Smooth muscle cell (in vitro differentiated cells): ENCODE results near the gene RAB3C. TPM values are rescaled to one million over a fixed set of nuclear protein-coding genes. Genes with fewer than 3 reads are reported as not detected.

Experiments used
- DNase-seq: peaks from one replicate; lab custom pipeline; 2025; ENCODE audit not compliant: unreplicated experiment; lab: John Stamatoyannopoulos, UW
- H2AFZ ChIP-seq: fragments of 200-600 bp; sonication (generic); 2 replicates; pipeline ENCODE4 v1.6.0; 2016; ENCODE audit warnings: antibody characterized with exemption, low read depth, mild to moderate bottlenecking
- H3F3A ChIP-seq: fragments of 200-600 bp; sonication (generic); 2 replicates; pipeline ENCODE4 v1.6.0; 2017; ENCODE audit warnings: antibody characterized with exemption, low read depth
- H3K27ac ChIP-seq: fragments of 200-600 bp; sonication (generic); 2 replicates; pipeline ENCODE4 v1.5.1; 2016; ENCODE audit warnings: low read depth, mild to moderate bottlenecking
- H3K27me3 ChIP-seq: fragments of 200-600 bp; sonication (generic); 2 replicates; pipeline ENCODE4 v1.6.1; 2016; ENCODE audit warnings: low read depth, mild to moderate bottlenecking
- H3K36me3 ChIP-seq: fragments of 200-600 bp; sonication (generic); 2 replicates; pipeline ENCODE4 v1.5.1; 2016; ENCODE audit warnings: low read depth
- H3K4me1 ChIP-seq: fragments of 200-600 bp; sonication (generic); 2 replicates; pipeline ENCODE4 v1.5.1; 2016; ENCODE audit warnings: low read depth
- H3K4me2 ChIP-seq: fragments of 200-600 bp; sonication (generic); 2 replicates; pipeline ENCODE4 v1.6.0; 2016; ENCODE audit warnings: mild to moderate bottlenecking
- H3K4me3 ChIP-seq: fragments of 200-600 bp; sonication (generic); 2 replicates; pipeline ENCODE4 v1.5.1; 2016; ENCODE audit warnings: mild to moderate bottlenecking
- H3K79me2 ChIP-seq: fragments of 200-600 bp; sonication (generic); 2 replicates; pipeline ENCODE4 v1.6.0; 2016; ENCODE audit warnings: low read depth, mild to moderate bottlenecking
- H3K9ac ChIP-seq: fragments of 200-600 bp; sonication (generic); 2 replicates; pipeline ENCODE4 v1.6.0; 2016; ENCODE audit warnings: low read depth
- H3K9me3 ChIP-seq: fragments of 200-600 bp; sonication (generic); replicated peaks from 2 replicates; pipeline ENCODE4 v1.5.1; 2016; ENCODE audit warnings: low read depth
- H4K20me1 ChIP-seq: fragments of 200-600 bp; sonication (generic); 2 replicates; pipeline ENCODE4 v1.6.0; 2016; ENCODE audit warnings: low read depth
- WGBS: methylation state at CpG from one replicate; pipeline ENCODE4 v1.1.7; 2016; ENCODE audit warnings: low lambda C conversion rate; 5-methylcytosine and 5-hydroxymethylcytosine counted together
- polyA plus RNA-seq: library from polyadenylated mRNA; unstranded; fragments of >200 nt; fragmentation: Nextera tagmentation; extraction: Ambion mirVana; gene quantifications from 2 replicates; pipeline ENCODE4 v1.2.1, GENCODE V29; 2016
- total RNA-seq: library from RNA; depleted of rRNA; stranded (reverse); fragments of >200 nt; gene quantifications from 2 replicates; pipeline ENCODE4 v1.2.3, GENCODE V29; 2014
- TF ChIP-seq, protein P1 (sequence below): fragments of 200-600 bp; sonication (generic); IDR thresholded peaks from 2 replicates; pipeline ENCODE4 v1.5.1; 2017; ENCODE audit warnings: borderline replicate concordance, mild to moderate bottlenecking, antibody characterized with exemption; ENCODE audit not compliant: insufficient read depth, poor library complexity, severe bottlenecking

The RAB3C gene
- total and polyA plus RNA-seq, 2 experiments from 2014 or later = 0.10 to 1.1 TPM

DNA sequence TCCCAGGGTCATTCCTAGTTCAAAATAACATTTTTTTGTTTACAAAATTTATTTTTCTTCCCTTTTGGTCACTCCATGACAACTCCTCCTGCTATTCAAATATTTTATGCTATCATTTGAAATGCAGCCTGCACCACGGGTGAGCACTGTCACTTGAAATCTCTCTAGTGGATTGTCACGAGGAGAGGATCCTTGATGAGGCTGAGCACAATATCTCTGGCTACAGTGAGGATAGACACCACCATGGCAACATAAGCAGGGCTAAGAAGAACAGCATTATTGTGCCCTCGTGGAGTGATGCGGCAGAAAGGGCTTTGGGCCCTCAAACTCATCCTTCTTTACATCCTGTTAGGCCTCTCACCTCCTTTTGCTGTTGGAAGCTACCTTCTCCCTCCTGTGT is 321.9 kb downstream of the RAB3C start:
- H3K4me1 ChIP-seq = no peaks in the 10 kb centered on the region
- H3K79me2 ChIP-seq = no peaks in the 10 kb centered on the region
- 91% methylated on average over 4 of the region's 4 CpGs for WGBS
- no peak overlapping the region for H3K9ac ChIP-seq
- H3K36me3 ChIP-seq = no peaks in the 10 kb centered on the region
- no peak overlapping the region for H2AFZ ChIP-seq
- no peaks in the 10 kb centered on the region for H3K9me3 ChIP-seq
- DNase-seq = no peak
- no peak overlapping the region for H3K4me2 ChIP-seq
- no peaks in the 10 kb centered on the region for H4K20me1 ChIP-seq
- H3K27ac ChIP-seq = no peak overlapping the region
- H3F3A ChIP-seq = no peaks in the 10 kb centered on the region
- no peaks in the 10 kb centered on the region for H3K27me3 ChIP-seq
- no peak overlapping the region for H3K4me3 ChIP-seq
- TF ChIP-seq, protein P1, sequence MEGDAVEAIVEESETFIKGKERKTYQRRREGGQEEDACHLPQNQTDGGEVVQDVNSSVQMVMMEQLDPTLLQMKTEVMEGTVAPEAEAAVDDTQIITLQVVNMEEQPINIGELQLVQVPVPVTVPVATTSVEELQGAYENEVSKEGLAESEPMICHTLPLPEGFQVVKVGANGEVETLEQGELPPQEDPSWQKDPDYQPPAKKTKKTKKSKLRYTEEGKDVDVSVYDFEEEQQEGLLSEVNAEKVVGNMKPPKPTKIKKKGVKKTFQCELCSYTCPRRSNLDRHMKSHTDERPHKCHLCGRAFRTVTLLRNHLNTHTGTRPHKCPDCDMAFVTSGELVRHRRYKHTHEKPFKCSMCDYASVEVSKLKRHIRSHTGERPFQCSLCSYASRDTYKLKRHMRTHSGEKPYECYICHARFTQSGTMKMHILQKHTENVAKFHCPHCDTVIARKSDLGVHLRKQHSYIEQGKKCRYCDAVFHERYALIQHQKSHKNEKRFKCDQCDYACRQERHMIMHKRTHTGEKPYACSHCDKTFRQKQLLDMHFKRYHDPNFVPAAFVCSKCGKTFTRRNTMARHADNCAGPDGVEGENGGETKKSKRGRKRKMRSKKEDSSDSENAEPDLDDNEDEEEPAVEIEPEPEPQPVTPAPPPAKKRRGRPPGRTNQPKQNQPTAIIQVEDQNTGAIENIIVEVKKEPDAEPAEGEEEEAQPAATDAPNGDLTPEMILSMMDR = no peak

DNA sequence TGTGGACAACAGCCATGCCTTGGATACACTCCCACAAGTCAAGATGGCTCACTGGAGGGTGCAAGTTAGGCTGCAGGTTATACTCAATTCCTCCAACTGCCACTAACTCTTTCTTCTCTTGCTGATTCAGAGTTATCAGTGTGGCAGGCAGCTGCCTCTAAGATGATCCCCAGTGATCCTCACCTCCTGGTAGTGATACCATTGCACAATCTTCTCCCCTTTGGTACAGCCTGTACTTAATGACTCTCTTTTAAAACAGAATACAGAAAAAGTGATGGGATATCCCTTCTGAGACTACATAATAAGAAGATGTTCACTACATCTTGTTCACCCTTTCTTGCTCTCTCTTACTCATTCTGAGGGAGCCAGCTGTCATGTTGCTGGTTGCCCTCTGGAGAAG is 323.1 kb downstream of the RAB3C start:
- no peaks in the 10 kb centered on the region for H4K20me1 ChIP-seq
- no peak overlapping the region for H2AFZ ChIP-seq
- no peaks in the 10 kb centered on the region for H3K27me3 ChIP-seq
- H3K9me3 ChIP-seq = no peaks in the 10 kb centered on the region
- no peaks in the 10 kb centered on the region for H3F3A ChIP-seq
- no peaks in the 10 kb centered on the region for H3K36me3 ChIP-seq
- no peaks in the 10 kb centered on the region for H3K4me1 ChIP-seq
- H3K27ac ChIP-seq = no peak overlapping the region
- H3K79me2 ChIP-seq = no peaks in the 10 kb centered on the region
- TF ChIP-seq, protein P1 = no peak
- no peak for DNase-seq
- no peak overlapping the region for H3K9ac ChIP-seq
- H3K4me3 ChIP-seq = no peak overlapping the region
- no peak overlapping the region for H3K4me2 ChIP-seq

Other genes with a start within 250 kb of the RAB3C start
- gene PLK2, start 123.0 kb upstream of the RAB3C start, total RNA-seq = 425 and 435 TPM in 2 replicates
- gene PLK2, start 123.0 kb upstream of the RAB3C start, polyA plus RNA-seq = 175 and 245 TPM in 2 replicates
- not detected in 2 replicates for gene GAPT, start 91.6 kb upstream of the RAB3C start, total RNA-seq
- gene GAPT, start 91.6 kb upstream of the RAB3C start, polyA plus RNA-seq = not detected in 2 replicates